PFSK-1 (cell line): Measurements from ENCODE around the gene DMTF1.

ENCODE experiments used
- FOXP2 ChIP-seq: optimal IDR thresholded peaks from 2 replicates; pipeline ENCODE3; 2011; ENCODE audit warnings: borderline replicate concordance, control low read depth, inconsistent platforms; ENCODE audit not compliant: insufficient read depth; ENCODE audit errors: extremely low read length, extremely low read depth
- POLR2AphosphoS5 ChIP-seq: IDR thresholded peaks from 2 replicates; pipeline ENCODE4 v1.6.1; 2012; ENCODE audit warnings: low read depth, mild to moderate bottlenecking, control low read depth, low read length, moderate library complexity
- TF ChIP-seq, protein P1 (sequence below), 2 experiments: IDR thresholded peaks; 2 replicates each; pipeline versions ENCODE4 v1.6.1 to v1.8.0; 2011 to 2012; ENCODE audit warnings: low read depth in 2 of 2, low read length in 2 of 2, control low read depth in 1 of 2, inconsistent platforms in 1 of 2, mild to moderate bottlenecking in 1 of 2, moderate library complexity in 1 of 2; ENCODE audit not compliant: insufficient read depth in 1 of 2

GRCh38 chr7:87128861-87129267 lies 23.4 kb upstream of the DMTF1 start:
- TF ChIP-seq POLR2AphosphoS5 (no peak), FOXP2 (no peak)
- TF ChIP-seq, protein P1, sequence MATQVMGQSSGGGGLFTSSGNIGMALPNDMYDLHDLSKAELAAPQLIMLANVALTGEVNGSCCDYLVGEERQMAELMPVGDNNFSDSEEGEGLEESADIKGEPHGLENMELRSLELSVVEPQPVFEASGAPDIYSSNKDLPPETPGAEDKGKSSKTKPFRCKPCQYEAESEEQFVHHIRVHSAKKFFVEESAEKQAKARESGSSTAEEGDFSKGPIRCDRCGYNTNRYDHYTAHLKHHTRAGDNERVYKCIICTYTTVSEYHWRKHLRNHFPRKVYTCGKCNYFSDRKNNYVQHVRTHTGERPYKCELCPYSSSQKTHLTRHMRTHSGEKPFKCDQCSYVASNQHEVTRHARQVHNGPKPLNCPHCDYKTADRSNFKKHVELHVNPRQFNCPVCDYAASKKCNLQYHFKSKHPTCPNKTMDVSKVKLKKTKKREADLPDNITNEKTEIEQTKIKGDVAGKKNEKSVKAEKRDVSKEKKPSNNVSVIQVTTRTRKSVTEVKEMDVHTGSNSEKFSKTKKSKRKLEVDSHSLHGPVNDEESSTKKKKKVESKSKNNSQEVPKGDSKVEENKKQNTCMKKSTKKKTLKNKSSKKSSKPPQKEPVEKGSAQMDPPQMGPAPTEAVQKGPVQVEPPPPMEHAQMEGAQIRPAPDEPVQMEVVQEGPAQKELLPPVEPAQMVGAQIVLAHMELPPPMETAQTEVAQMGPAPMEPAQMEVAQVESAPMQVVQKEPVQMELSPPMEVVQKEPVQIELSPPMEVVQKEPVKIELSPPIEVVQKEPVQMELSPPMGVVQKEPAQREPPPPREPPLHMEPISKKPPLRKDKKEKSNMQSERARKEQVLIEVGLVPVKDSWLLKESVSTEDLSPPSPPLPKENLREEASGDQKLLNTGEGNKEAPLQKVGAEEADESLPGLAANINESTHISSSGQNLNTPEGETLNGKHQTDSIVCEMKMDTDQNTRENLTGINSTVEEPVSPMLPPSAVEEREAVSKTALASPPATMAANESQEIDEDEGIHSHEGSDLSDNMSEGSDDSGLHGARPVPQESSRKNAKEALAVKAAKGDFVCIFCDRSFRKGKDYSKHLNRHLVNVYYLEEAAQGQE (IDR thresholded peaks at IDR 0.05; ENCODE audit: insufficient read depth in 1 of 2, low read depth in 2 of 2, low read length in 2 of 2) = no peak
